Neural cell (in vitro differentiated cells): ENCODE data around the gene PRRT3. TPM values are rescaled to one million over a fixed set of nuclear protein-coding genes. Genes with fewer than 3 reads are reported as not detected.

Source experiments
- H2AFZ ChIP-seq: fragments of 200-600, 300-800 bp; sonication (generic), shearing (Covaris generic); 2 replicates; pipeline ENCODE4 v1.6.0; 2014; ENCODE audit warnings: low read depth, mild to moderate bottlenecking, antibody characterized with exemption, low read length, moderate library complexity
- H3F3A ChIP-seq: fragments of 200-600 bp; shearing (Covaris generic); 2 replicates; pipeline ENCODE4 v1.6.1; 2016; ENCODE audit warnings: mild to moderate bottlenecking, moderate library complexity, mixed read lengths, antibody characterized with exemption, low read length; ENCODE audit not compliant: insufficient read depth, poor library complexity, severe bottlenecking
- H3K27ac ChIP-seq: fragments of 200-600, 300-800 bp; sonication (generic), shearing (Covaris generic); 2 replicates; pipeline ENCODE4 v1.5.1; 2014; ENCODE audit warnings: mild to moderate bottlenecking, low read length, moderate library complexity
- H3K27me3 ChIP-seq: fragments of 300-800, 200-600 bp; sonication (generic), shearing (Covaris generic); 2 replicates; pipeline ENCODE4 v1.6.0; 2014; ENCODE audit warnings: mild to moderate bottlenecking, low read depth, low read length, moderate library complexity; ENCODE audit not compliant: insufficient read depth
- H3K36me3 ChIP-seq: fragments of 300-800, 200-600 bp; sonication (generic), shearing (Covaris generic); 2 replicates; pipeline ENCODE4 v1.5.1; 2014; ENCODE audit warnings: mild to moderate bottlenecking, antibody characterized with exemption, low read length, moderate library complexity; ENCODE audit not compliant: insufficient read depth
- H3K4me2 ChIP-seq: fragments of 300-800, 200-600 bp; sonication (generic), shearing (Covaris generic); 2 replicates; pipeline ENCODE4 v1.6.0; 2014; ENCODE audit warnings: mild to moderate bottlenecking, low read length
- H3K4me3 ChIP-seq: fragments of 300-800, 200-600 bp; sonication (generic), shearing (Covaris generic); 2 replicates; pipeline ENCODE4 v1.5.1; 2014; ENCODE audit warnings: mild to moderate bottlenecking, low read length, moderate library complexity
- H3K79me2 ChIP-seq: fragments of 200-600 bp; shearing (Covaris generic); replicated peaks from 2 replicates; pipeline ENCODE4 v1.6.0; 2014; ENCODE audit warnings: mild to moderate bottlenecking, low read length, moderate library complexity; ENCODE audit not compliant: insufficient read depth
- H3K9ac ChIP-seq: fragments of 300-800, 200-600 bp; sonication (generic), shearing (Covaris generic); 2 replicates; pipeline ENCODE4 v1.6.1; 2016; ENCODE audit warnings: mild to moderate bottlenecking, low read length, mixed read lengths
- H3K9me2 ChIP-seq: fragments of 200-600 bp; shearing (Covaris generic); 2 replicates; pipeline ENCODE4 v1.6.1; 2016; ENCODE audit warnings: mild to moderate bottlenecking, low read length, mixed read lengths; ENCODE audit not compliant: insufficient read depth
- H3K9me3 ChIP-seq: fragments of 200-600, 300-800 bp; sonication (generic), shearing (Covaris generic); 2 replicates; pipeline ENCODE4 v1.6.1; 2016; ENCODE audit warnings: mild to moderate bottlenecking, mixed run types, low read length, moderate library complexity, mixed read lengths
- H4K20me1 ChIP-seq: fragments of 200-600 bp; shearing (Covaris generic); 2 replicates; pipeline ENCODE4 v1.6.1; 2016; ENCODE audit warnings: mild to moderate bottlenecking, mixed run types; ENCODE audit not compliant: insufficient read depth
- EP300 ChIP-seq: fragments of 450-650 bp; conservative IDR thresholded peaks from 2 replicates; pipeline ENCODE4 v1.6.1; 2014; ENCODE audit warnings: antibody characterized with exemption, mild to moderate bottlenecking, moderate library complexity; ENCODE audit not compliant: poor library complexity, severe bottlenecking
- EZH2 ChIP-seq: fragments of 200-600, 300-800 bp; shearing (Covaris generic), sonication (generic); IDR thresholded peaks from 2 replicates; pipeline ENCODE4 v1.6.1; 2014; ENCODE audit warnings: antibody characterized with exemption, low read length, borderline replicate concordance, mild to moderate bottlenecking; ENCODE audit not compliant: insufficient read depth, poor library complexity, severe bottlenecking
- MXI1 ChIP-seq: fragments of 450-650 bp; conservative IDR thresholded peaks from 2 replicates; pipeline ENCODE4 v1.6.1; 2014; ENCODE audit warnings: antibody characterized with exemption, mild to moderate bottlenecking; ENCODE audit not compliant: poor library complexity, severe bottlenecking
- POLR2AphosphoS5 ChIP-seq: IDR thresholded peaks from 2 replicates; pipeline ENCODE4 v1.6.1; 2012
- RAD21 ChIP-seq: fragments of 450-650 bp; conservative IDR thresholded peaks from 2 replicates; pipeline ENCODE4 v1.6.1; 2014; ENCODE audit warnings: antibody characterized with exemption, mild to moderate bottlenecking, moderate library complexity
- SMC3 ChIP-seq: fragments of 450-650 bp; conservative IDR thresholded peaks from 2 replicates; pipeline ENCODE4 v1.6.1; 2014; ENCODE audit warnings: antibody characterized with exemption, mild to moderate bottlenecking, moderate library complexity; ENCODE audit not compliant: poor library complexity
- TAF1 ChIP-seq: IDR thresholded peaks from 2 replicates; pipeline ENCODE4 v1.6.1; 2012; ENCODE audit warnings: low read depth
- polyA plus RNA-seq: library from polyadenylated mRNA; depleted of rRNA; stranded (reverse); fragments of >200 nt; gene quantifications from 2 replicates; pipeline ENCODE4 v1.2.3, GENCODE V29; 2014
- TF ChIP-seq, protein P1 (sequence below): IDR thresholded peaks from 2 replicates; pipeline ENCODE4 v1.6.1; 2012; ENCODE audit warnings: borderline replicate concordance
- TF ChIP-seq, protein P2 (sequence below): fragments of 450-650 bp; IDR thresholded peaks from 2 replicates; pipeline ENCODE4 v1.5.1; 2014; ENCODE audit warnings: antibody characterized with exemption, mild to moderate bottlenecking, moderate library complexity; ENCODE audit not compliant: poor library complexity, severe bottlenecking

PRRT3 gene
- polyA plus RNA-seq, 1 donor from 2014 or later: 2.9 TPM

DNA sequence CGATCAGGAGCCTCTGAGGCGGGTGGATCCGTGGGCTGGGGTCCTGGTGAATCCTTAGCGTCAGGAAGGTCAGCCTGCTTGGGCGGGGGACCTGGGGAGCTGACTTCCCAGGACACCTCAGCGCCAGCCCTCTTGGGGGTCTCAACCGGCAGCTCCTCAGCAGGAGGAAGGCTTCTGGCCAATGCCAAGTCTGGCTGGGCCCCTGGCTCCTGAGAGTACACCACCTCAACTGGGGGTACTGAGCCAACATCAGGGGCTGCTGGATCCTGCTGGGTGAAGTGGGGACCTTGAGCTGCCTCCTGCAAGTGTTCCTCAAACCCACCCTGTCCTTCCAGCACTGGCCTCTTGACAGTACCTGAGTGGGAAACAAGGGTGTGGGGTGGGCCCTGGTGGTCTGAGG is 3.1 kb downstream of the PRRT3 start:
- Histone ChIP-seq H3F3A (no peaks in the 10 kb centered on the region), H3K4me3 (no peak overlapping the region), H3K9ac (no peak overlapping the region), H3K27ac (no peak overlapping the region), H3K4me2 (no peak overlapping the region), H3K9me2 (no peaks in the 10 kb centered on the region), H2AFZ (no peak overlapping the region), H3K9me3 (no peaks in the 10 kb centered on the region), H3K79me2 (no peaks in the 10 kb centered on the region), H3K36me3 (no peaks in the 10 kb centered on the region), H3K27me3 (no peaks in the 10 kb centered on the region), H4K20me1 (no peaks in the 10 kb centered on the region)
- TF ChIP-seq POLR2AphosphoS5 (no peak), SMC3 (no peak), EZH2 (no peak), RAD21 (no peak), EP300 (no peak), MXI1 (no peak), TAF1 (no peak)
- TF ChIP-seq, protein P1, sequence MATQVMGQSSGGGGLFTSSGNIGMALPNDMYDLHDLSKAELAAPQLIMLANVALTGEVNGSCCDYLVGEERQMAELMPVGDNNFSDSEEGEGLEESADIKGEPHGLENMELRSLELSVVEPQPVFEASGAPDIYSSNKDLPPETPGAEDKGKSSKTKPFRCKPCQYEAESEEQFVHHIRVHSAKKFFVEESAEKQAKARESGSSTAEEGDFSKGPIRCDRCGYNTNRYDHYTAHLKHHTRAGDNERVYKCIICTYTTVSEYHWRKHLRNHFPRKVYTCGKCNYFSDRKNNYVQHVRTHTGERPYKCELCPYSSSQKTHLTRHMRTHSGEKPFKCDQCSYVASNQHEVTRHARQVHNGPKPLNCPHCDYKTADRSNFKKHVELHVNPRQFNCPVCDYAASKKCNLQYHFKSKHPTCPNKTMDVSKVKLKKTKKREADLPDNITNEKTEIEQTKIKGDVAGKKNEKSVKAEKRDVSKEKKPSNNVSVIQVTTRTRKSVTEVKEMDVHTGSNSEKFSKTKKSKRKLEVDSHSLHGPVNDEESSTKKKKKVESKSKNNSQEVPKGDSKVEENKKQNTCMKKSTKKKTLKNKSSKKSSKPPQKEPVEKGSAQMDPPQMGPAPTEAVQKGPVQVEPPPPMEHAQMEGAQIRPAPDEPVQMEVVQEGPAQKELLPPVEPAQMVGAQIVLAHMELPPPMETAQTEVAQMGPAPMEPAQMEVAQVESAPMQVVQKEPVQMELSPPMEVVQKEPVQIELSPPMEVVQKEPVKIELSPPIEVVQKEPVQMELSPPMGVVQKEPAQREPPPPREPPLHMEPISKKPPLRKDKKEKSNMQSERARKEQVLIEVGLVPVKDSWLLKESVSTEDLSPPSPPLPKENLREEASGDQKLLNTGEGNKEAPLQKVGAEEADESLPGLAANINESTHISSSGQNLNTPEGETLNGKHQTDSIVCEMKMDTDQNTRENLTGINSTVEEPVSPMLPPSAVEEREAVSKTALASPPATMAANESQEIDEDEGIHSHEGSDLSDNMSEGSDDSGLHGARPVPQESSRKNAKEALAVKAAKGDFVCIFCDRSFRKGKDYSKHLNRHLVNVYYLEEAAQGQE: no peak
- TF ChIP-seq, protein P2, sequence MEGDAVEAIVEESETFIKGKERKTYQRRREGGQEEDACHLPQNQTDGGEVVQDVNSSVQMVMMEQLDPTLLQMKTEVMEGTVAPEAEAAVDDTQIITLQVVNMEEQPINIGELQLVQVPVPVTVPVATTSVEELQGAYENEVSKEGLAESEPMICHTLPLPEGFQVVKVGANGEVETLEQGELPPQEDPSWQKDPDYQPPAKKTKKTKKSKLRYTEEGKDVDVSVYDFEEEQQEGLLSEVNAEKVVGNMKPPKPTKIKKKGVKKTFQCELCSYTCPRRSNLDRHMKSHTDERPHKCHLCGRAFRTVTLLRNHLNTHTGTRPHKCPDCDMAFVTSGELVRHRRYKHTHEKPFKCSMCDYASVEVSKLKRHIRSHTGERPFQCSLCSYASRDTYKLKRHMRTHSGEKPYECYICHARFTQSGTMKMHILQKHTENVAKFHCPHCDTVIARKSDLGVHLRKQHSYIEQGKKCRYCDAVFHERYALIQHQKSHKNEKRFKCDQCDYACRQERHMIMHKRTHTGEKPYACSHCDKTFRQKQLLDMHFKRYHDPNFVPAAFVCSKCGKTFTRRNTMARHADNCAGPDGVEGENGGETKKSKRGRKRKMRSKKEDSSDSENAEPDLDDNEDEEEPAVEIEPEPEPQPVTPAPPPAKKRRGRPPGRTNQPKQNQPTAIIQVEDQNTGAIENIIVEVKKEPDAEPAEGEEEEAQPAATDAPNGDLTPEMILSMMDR: no peak

DNA sequence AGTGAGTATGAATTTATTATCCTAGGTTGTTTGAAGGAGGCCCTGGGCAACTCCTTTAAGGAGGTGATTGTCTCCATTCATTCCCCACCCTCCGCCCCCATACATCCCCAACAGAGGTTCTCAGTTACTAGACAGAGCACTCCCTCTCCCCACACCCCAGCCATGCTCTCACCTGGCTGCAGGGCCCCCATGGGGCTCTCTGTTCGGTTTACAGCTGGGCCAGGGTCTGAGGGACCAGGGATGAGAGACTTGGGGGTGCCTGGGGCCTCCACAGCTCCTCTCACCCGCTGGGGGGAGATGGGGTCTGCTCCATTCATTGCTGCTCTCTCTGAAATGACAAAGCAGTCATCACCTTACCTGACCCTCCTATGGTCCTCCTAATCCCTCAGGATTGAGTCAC is 3.6 kb downstream of the PRRT3 start:
- no peaks in the 10 kb centered on the region for H3K27me3 ChIP-seq
- H3K9me3 ChIP-seq: no peaks in the 10 kb centered on the region
- H3K4me3 ChIP-seq: no peak overlapping the region
- H3K79me2 ChIP-seq: no peaks in the 10 kb centered on the region
- H3F3A ChIP-seq: no peaks in the 10 kb centered on the region
- H3K4me2 ChIP-seq: no peak overlapping the region
- H3K36me3 ChIP-seq: no peaks in the 10 kb centered on the region
- H3K9me2 ChIP-seq: no peaks in the 10 kb centered on the region
- TF ChIP-seq, protein P1: no peak
- TF ChIP-seq TAF1: no peak
- TF ChIP-seq RAD21: no peak
- no peak for TF ChIP-seq EZH2
- TF ChIP-seq MXI1: no peak
- TF ChIP-seq EP300: no peak
- TF ChIP-seq POLR2AphosphoS5: no peak
- TF ChIP-seq SMC3: no peak
- TF ChIP-seq, protein P2: no peak
- no peak overlapping the region for H2AFZ ChIP-seq
- no peaks in the 10 kb centered on the region for H4K20me1 ChIP-seq
- no peak overlapping the region for H3K9ac ChIP-seq
- no peak overlapping the region for H3K27ac ChIP-seq
